GM19193 (cell line): ENCODE measurements around the gene UTS2R.

Experiments
- POLR2A ChIP-seq: IDR thresholded peaks from 4 replicates; pipeline ENCODE4 v1.6.1; 2011; ENCODE audit not compliant: insufficient read depth, insufficient read length; ENCODE audit errors: extremely low read depth

UTS2R gene

GRCh38 chr17:82371333-82372248, at the start of gene UTS2R:
Gene UTS2R, plus strand, starts transcription at chr17:82371765. Its CDS starts 2,560 bp downstream, at chr17:82374325.
- TF ChIP-seq POLR2A: no peak

GRCh38 chr17:82321947-82322466, 49.6 kb upstream of the UTS2R start:
- TF ChIP-seq POLR2A: no peak

- no peak for TF ChIP-seq POLR2A
Observed at GRCh38 chr17:82322526-82323453, 48.8 kb upstream of the UTS2R start.

- no peak for TF ChIP-seq POLR2A
Observed at GRCh38 chr17:82323514-82324234, 47.9 kb upstream of the UTS2R start.

GRCh38 chr17:82324566-82325285, 46.8 kb upstream of the UTS2R start:
- no peak for TF ChIP-seq POLR2A

GRCh38 chr17:82325286-82326180, 46.0 kb upstream of the UTS2R start:
- no peak for TF ChIP-seq POLR2A

- TF ChIP-seq POLR2A: no peak
Observed at GRCh38 chr17:82327289-82327688, 44.3 kb upstream of the UTS2R start.

GRCh38 chr17:82327757-82328140, 43.8 kb upstream of the UTS2R start:
- no peak for TF ChIP-seq POLR2A

GRCh38 chr17:82328141-82328993, 43.2 kb upstream of the UTS2R start:
- TF ChIP-seq POLR2A: no peak

GRCh38 chr17:82328994-82329507, 42.5 kb upstream of the UTS2R start:
- no peak for TF ChIP-seq POLR2A

GRCh38 chr17:82329683-82330321, 41.8 kb upstream of the UTS2R start:
- no peak for TF ChIP-seq POLR2A
